ENCODE measurements around the gene NLRP8.
"Not testable (repeated sequence)": the region's sequence is repeated elsewhere in the genome, so short reads cannot be mapped to it uniquely, and the experiment has no call there.

NLRP8 gene

DNA sequence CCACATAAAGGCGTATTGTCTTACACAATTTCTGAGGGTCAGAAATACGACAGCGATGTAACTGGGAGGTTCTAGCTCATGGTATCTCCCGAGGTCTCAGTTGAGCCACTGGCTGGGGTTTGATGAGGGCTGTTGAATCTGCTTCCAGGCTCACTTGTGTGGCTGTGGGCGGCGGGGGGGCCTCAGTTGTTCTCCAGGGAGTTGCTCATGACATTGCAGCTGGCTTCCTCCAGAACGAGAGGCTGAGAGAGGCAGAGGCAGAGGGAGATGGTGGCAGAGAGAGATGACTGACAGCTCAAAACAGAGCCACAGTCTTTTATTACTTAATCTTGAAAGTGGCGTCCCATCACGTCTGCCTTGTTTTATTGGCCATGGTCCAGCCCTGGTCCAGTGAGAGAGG, 32.8 kb downstream of the NLRP8 start:
- no peak for DNase-seq

DNA sequence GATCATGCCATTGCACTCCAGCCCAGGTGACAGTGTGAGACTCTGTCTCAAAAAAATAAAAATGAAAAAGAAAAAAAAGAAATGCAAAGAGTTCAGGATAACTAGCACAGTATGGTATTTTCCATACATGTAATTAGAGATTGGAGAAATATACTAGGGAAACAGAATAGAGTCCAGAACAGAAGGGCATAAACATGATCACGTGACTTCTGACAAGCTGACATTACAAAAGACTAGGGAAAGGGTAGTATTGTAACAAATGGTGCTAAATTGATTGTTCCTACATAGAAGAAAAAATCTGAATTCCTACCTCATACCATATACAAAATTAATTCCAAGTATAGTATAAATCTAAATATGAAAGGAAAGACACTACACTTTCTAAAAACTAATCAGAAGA, 37.6 kb downstream of the NLRP8 start:
- DNase-seq: no peak

DNA sequence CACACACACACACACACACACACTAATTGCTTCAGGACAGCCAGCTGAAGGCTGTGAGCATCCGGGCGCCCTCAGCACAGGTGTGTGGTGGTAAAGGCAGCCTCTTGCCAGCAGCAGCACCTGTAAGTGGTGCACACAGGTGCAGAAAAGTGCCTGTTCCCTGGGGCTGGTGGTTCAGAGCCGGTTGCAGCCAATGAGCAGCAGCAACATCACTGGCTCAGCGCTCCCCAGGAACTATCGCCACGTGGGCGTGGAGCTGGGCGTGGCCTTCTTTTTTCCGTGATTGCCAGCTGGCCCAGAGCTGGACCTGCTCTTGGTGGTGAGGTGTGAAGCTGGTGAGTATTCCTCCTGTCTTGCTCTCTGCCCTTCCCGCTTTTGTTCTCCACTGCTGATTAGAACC, 38.9 kb downstream of the NLRP8 start, which contains the start of gene NLRP5:
NLRP5 (plus strand) TSS at position 289 of the 400 bp plus-strand sequence.
- DNase-seq: no peak

DNA sequence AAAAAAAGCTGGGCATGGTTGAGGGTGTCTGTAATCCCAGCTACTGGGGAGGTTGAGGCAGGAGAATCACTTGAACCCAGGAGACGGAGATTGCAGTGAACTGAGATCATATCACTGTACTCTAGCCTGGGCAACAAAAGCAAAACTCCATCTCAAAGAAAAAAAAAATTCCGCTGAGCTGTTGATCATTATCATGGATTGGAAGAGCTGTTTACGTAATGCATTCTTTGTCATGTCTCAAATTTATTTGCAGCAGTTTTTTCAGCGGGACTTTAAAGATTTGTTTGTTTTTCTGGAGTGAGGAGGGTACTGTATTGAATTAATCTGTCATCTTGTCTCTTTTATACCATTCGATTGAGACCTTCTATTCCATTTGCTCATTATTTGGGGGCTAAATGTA, 43.2 kb downstream of the NLRP8 start:
- DNase-seq: no peak

DNA sequence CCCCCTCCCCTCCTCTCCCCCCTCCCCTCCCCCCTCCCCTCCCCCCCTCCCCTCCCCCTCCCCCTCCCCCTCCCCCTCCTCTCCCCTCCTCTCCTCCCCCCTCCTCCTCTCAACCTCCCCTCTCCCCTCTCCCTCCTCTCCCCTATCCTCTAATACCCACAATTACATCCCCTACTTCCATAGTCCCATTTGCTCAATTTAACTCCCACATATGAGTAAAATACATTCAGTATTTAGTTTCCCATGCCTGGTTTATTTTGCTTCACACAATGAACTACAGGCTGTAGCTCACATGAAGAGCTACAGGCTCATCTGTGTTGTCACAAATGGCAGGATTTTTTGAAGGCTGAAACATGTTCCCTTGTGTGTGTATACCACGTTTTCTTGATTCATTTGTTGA, 45.9 kb downstream of the NLRP8 start:
- DNase-seq: no peak

DNA sequence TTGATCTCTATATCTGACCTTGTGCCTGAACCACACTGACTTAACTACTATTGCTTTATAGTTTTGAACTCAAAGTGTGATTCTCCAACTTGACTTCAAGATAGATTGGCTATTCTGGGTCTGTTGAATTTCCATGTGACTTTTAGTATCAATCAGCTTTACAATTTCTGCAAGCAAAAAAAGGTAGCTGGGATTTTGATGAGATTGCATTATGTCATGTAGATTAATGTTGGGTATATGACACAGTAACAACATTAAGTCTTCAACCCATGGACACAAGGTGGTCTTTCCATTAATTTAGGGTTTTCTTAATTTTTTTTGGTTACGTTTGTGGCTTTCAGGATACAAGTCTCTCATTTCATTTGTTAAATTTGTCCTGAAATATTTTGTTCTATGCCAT, 67.1 kb downstream of the NLRP8 start:
- no peak for DNase-seq

DNA sequence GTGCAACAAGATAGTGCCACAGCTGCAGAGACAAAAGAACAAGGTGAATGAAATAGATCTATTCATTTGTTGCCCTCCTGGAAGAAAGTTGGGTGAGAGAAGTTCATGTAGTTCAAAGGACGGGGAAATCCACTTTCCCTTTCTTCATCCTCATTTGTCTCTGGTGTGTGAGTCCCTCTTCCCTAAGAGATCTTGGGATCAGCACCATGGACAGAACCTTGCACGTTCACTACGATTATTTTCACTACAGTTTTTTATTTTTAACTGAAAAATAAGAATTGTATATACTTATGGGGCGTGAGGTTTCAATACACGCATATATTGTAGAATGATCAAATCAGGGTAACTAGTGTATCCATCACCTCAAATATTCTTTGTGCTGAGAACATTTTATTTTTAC, 68.1 kb downstream of the NLRP8 start:
- peak; percentile 53 for DNase-seq

DNA sequence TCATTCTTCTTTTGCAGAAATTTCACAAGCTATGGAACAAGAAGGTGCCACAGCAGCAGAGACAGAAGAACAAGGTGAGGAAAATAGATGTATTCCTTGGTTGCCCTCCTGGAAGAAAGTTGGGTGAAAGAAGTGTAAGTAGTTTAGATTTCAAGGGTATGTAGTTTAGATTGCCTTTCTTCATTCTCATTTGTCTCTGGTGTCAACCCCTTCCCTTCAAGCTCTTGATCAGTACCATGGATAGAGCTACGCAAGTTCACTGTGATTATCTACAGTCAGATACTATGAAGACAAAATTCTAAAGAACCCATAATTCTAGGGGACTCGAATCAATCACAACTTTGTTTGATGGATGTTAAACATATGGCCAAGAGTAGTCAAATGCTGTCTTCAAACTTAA, 71.7 kb downstream of the NLRP8 start:
- not testable (repeated sequence) for DNase-seq

DNA sequence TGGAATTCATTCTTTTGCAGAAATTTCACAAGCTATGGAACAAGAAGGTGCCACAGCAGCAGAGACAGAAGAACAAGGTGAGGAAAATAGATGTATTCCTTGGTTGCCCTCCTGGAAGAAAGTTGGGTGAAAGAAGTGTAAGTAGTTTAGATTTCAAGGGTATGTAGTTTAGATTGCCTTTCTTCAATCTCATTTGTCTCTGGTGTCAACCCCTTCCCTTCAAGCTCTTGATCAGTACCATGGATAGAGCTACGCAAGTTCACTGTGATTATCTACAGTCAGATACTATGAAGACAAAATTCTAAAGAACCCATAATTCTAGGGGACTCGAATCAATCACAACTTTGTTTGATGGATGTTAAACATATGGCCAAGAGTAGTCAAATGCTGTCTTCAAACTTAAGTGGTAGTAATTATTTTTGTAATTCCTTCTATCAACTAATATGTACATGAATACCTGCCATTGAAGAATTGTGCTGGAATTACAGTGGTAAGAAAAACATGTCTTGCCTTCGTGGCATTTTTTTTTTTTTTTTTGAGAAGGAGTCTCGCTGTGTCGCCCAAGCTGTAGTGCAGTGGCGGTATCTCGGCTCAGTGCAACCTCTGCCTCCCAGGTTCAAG, 72.8 kb downstream of the NLRP8 start:
- DNase-seq: not testable (repeated sequence)

DNA sequence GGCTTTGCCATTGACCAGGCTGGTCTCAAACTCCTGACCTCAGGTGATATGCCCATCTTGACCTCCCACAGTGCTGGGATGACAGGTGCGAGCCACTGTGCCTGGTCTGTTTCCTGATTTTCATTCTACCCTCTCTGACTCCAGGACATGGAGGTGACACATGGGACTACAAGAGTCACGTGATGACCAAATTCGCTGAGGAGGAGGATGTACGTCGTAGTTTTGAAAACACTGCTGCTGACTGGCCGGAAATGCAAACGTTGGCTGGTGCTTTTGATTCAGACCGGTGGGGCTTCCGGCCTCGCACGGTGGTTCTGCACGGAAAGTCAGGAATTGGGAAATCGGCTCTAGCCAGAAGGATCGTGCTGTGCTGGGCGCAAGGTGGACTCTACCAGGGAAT, 79.1 kb downstream of the NLRP8 start:
- DNase-seq: no peak

All from hematopoietic multipotent progenitor cell treated with erythropoietin and hydrocortisone succinate and interleukin-3 and kit ligand, for 6 days (in vitro differentiated cells).